Measurements from ENCODE around the gene KIRREL3.

DNA sequence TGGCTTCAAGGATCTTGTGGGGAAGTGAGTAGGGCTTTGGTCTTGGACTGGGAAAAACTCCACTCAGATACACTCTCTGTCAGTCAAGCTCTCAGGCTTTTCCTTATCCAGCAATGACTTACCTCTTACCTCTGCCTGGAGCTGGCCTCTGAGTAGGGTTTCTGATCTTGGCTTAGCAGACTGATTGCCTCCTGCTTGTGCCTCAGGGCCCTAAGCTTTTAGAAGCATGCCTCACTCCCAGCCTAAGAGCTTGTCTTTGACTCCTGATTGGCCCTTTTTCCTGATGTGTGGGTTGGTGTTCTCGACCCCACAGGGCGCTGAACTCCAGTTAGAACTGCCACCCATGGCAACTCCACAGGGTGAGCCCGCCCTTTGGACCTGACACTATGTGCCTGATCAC, 370.1 kb downstream of the KIRREL3 start:
- TF ChIP-seq, protein P1, sequence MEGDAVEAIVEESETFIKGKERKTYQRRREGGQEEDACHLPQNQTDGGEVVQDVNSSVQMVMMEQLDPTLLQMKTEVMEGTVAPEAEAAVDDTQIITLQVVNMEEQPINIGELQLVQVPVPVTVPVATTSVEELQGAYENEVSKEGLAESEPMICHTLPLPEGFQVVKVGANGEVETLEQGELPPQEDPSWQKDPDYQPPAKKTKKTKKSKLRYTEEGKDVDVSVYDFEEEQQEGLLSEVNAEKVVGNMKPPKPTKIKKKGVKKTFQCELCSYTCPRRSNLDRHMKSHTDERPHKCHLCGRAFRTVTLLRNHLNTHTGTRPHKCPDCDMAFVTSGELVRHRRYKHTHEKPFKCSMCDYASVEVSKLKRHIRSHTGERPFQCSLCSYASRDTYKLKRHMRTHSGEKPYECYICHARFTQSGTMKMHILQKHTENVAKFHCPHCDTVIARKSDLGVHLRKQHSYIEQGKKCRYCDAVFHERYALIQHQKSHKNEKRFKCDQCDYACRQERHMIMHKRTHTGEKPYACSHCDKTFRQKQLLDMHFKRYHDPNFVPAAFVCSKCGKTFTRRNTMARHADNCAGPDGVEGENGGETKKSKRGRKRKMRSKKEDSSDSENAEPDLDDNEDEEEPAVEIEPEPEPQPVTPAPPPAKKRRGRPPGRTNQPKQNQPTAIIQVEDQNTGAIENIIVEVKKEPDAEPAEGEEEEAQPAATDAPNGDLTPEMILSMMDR (optimal IDR thresholded peaks at IDR 0.05 in 1 of 3, IDR thresholded peaks at IDR 0.05 in 1 of 3, conservative IDR thresholded peaks at IDR 0.05 in 1 of 3; ENCODE audit: extremely low read depth in 1 of 3, insufficient read depth in 2 of 3, low read length in 3 of 3) = no peak
- TF ChIP-seq EZH2 (IDR thresholded peaks at IDR 0.05; ENCODE audit: low read length) = no peak
